Activated CD4-positive, alpha-beta memory T cell treated with anti-CD3 and anti-CD28 coated beads, Interleukin-2, amount 10 ng/mL, durations not matched to agents 7 days and 5 days (primary cell): ENCODE measurements around the gene ATP11A. TPM values are rescaled to one million over a fixed set of nuclear protein-coding genes. Genes with fewer than 3 reads are reported as not detected.

Experiments used
- CTCF ChIA-PET: fragments of 350-600 bp; sonication (Branson Sonifier 250); formaldehyde crosslinking; loops from one replicate; lab custom pipeline; 2021; ENCODE audit warnings: antibody characterized with exemption, inconsistent platforms; lab: Charles Lee
- POLR2A ChIA-PET: fragments of 350-600 bp; sonication (Branson Sonifier 250); formaldehyde crosslinking; loops from one replicate; lab custom pipeline; 2021; ENCODE audit warnings: antibody characterized with exemption; lab: Charles Lee
- DNase-seq: peaks from one replicate; pipeline ENCODE4 v3.0.0-alpha.2; 2020
- H3K27ac Mint-ChIP-seq: one replicate; pipeline ENCODE4 v1.8.0; 2021; ENCODE audit warnings: mild to moderate bottlenecking, mixed read lengths
- H3K27me3 Mint-ChIP-seq: one replicate; pipeline ENCODE4 v1.8.0; 2021; ENCODE audit warnings: mixed read lengths
- H3K36me3 Mint-ChIP-seq: one replicate; pipeline ENCODE4 v1.8.0; 2021; ENCODE audit warnings: low read depth, mixed read lengths
- H3K4me1 Mint-ChIP-seq: one replicate; pipeline ENCODE4 v1.8.0; 2021; ENCODE audit warnings: mixed read lengths
- H3K4me3 Mint-ChIP-seq: one replicate; pipeline ENCODE4 v1.8.0; 2021; ENCODE audit warnings: mild to moderate bottlenecking, mixed read lengths
- H3K9me3 Mint-ChIP-seq: one replicate; pipeline ENCODE4 v1.8.0; 2021; ENCODE audit warnings: mixed read lengths
- total RNA-seq, 2 experiments: library from RNA; stranded (reverse); gene quantifications; one replicate each; pipeline ENCODE4 v1.2.3, GENCODE V29; 2021

Gene ATP11A
- total RNA-seq, 2 experiments from 2014 or later, result 52.5 to 53.3 TPM

- DNase-seq, result no peak
- CTCF ChIA-PET, result no interaction called here
- Mint-ChIP-seq H3K27me3 (peaks cover 1% of the 10 kb centered on the region), H3K36me3 (no peaks in the 10 kb centered on the region), H3K27ac (no peak overlapping the region), H3K4me1 (no peaks in the 10 kb centered on the region), H3K9me3 (peaks cover 5% of the 10 kb centered on the region), H3K4me3 (no peak overlapping the region)
- POLR2A ChIA-PET, result no interaction called here
These were observed 217.4 kb downstream of the ATP11A start for GRCh38 chr13:112907286-112907685.

GRCh38 chr13:112907871-112908331 lies 218.1 kb downstream of the ATP11A start:
- ChIA-PET POLR2A (no interaction called here), CTCF (no interaction called here)
- peaks cover 1% of the 10 kb centered on the region for H3K27me3 Mint-ChIP-seq
- no peak for DNase-seq
- H3K4me3 Mint-ChIP-seq, result no peak overlapping the region
- H3K4me1 Mint-ChIP-seq, result no peaks in the 10 kb centered on the region
- H3K27ac Mint-ChIP-seq, result no peak overlapping the region
- H3K36me3 Mint-ChIP-seq, result no peaks in the 10 kb centered on the region
- H3K9me3 Mint-ChIP-seq, result peaks cover 5% of the 10 kb centered on the region

- Mint-ChIP-seq H3K36me3 (no peaks in the 10 kb centered on the region), H3K27me3 (peaks cover 1% of the 10 kb centered on the region), H3K9me3 (peaks cover 5% of the 10 kb centered on the region), H3K4me3 (no peak overlapping the region), H3K27ac (no peak overlapping the region), H3K4me1 (no peaks in the 10 kb centered on the region)
- ChIA-PET CTCF (no interaction called here), POLR2A (no interaction called here)
- DNase-seq, result no peak
These were observed 218.5 kb downstream of the ATP11A start for GRCh38 chr13:112908342-112908741.

GRCh38 chr13:112910016-112910415 lies 220.2 kb downstream of the ATP11A start:
- no peaks in the 10 kb centered on the region for H3K4me1 Mint-ChIP-seq
- CTCF ChIA-PET, result no interaction called here
- H3K27me3 Mint-ChIP-seq, result peaks cover 1% of the 10 kb centered on the region
- H3K27ac Mint-ChIP-seq, result no peak overlapping the region
- DNase-seq, result no peak
- POLR2A ChIA-PET, result no interaction called here
- H3K4me3 Mint-ChIP-seq, result no peak overlapping the region
- peaks cover 3% of the 10 kb centered on the region for H3K9me3 Mint-ChIP-seq
- H3K36me3 Mint-ChIP-seq, result no peaks in the 10 kb centered on the region

GRCh38 chr13:112910616-112911280 lies 220.9 kb downstream of the ATP11A start:
- ChIA-PET CTCF (no interaction called here), POLR2A (no interaction called here)
- no peaks in the 10 kb centered on the region for H3K4me1 Mint-ChIP-seq
- DNase-seq, result no peak
- no peaks in the 10 kb centered on the region for H3K9me3 Mint-ChIP-seq
- no peaks in the 10 kb centered on the region for H3K36me3 Mint-ChIP-seq
- peaks cover 1% of the 10 kb centered on the region for H3K27me3 Mint-ChIP-seq
- no peak overlapping the region for H3K4me3 Mint-ChIP-seq
- H3K27ac Mint-ChIP-seq, result no peak overlapping the region

- H3K27ac Mint-ChIP-seq, result no peak overlapping the region
- peaks cover 1% of the 10 kb centered on the region for H3K27me3 Mint-ChIP-seq
- H3K4me1 Mint-ChIP-seq, result no peaks in the 10 kb centered on the region
- no peaks in the 10 kb centered on the region for H3K9me3 Mint-ChIP-seq
- ChIA-PET POLR2A (no interaction called here), CTCF (no interaction called here)
- no peak overlapping the region for H3K4me3 Mint-ChIP-seq
- DNase-seq, result no peak
- no peaks in the 10 kb centered on the region for H3K36me3 Mint-ChIP-seq
These were observed 221.5 kb downstream of the ATP11A start for GRCh38 chr13:112911285-112911701.

GRCh38 chr13:112911883-112912282 lies 222.0 kb downstream of the ATP11A start:
- Mint-ChIP-seq H3K36me3 (no peaks in the 10 kb centered on the region), H3K27ac (no peak overlapping the region), H3K9me3 (no peaks in the 10 kb centered on the region), H3K4me3 (no peak overlapping the region), H3K27me3 (peaks cover 1% of the 10 kb centered on the region), H3K4me1 (no peaks in the 10 kb centered on the region)
- CTCF ChIA-PET, result no interaction called here
- POLR2A ChIA-PET, result no interaction called here
- no peak for DNase-seq

GRCh38 chr13:112912726-112913440 lies 223.0 kb downstream of the ATP11A start:
- Mint-ChIP-seq H3K9me3 (no peaks in the 10 kb centered on the region), H3K27ac (no peak overlapping the region), H3K4me1 (no peaks in the 10 kb centered on the region), H3K36me3 (no peaks in the 10 kb centered on the region), H3K27me3 (peaks cover 1% of the 10 kb centered on the region), H3K4me3 (no peak overlapping the region)
- no peak for DNase-seq
- ChIA-PET CTCF (no interaction called here), POLR2A (no interaction called here)

- no peak for DNase-seq
- POLR2A ChIA-PET, result no interaction called here
- H3K9me3 Mint-ChIP-seq, result no peaks in the 10 kb centered on the region
- H3K27ac Mint-ChIP-seq, result no peak overlapping the region
- CTCF ChIA-PET, result interaction anchor here (1.0 kb wide), 1 partner anchor 21 kb away, joined by 3 read pairs; no protein-coding TSS in a partner anchor
- no peaks in the 10 kb centered on the region for H3K4me1 Mint-ChIP-seq
- H3K4me3 Mint-ChIP-seq, result no peak overlapping the region
- no peaks in the 10 kb centered on the region for H3K36me3 Mint-ChIP-seq
- peaks cover 4% of the 10 kb centered on the region for H3K27me3 Mint-ChIP-seq
These were observed 226.5 kb downstream of the ATP11A start for GRCh38 chr13:112916296-112916695.

- Mint-ChIP-seq H3K27ac (no peak overlapping the region), H3K27me3 (peaks cover 7% of the 10 kb centered on the region), H3K36me3 (no peaks in the 10 kb centered on the region), H3K9me3 (no peaks in the 10 kb centered on the region), H3K4me1 (no peaks in the 10 kb centered on the region), H3K4me3 (no peak overlapping the region)
- no peak for DNase-seq
- CTCF ChIA-PET, result interaction anchor here (1.0 kb wide), 1 partner anchor 20 kb away, joined by 3 read pairs; no protein-coding TSS in a partner anchor
- POLR2A ChIA-PET, result no interaction called here
These were observed 227.3 kb downstream of the ATP11A start for GRCh38 chr13:112917056-112917664.

- DNase-seq, result no peak
- H3K4me3 Mint-ChIP-seq, result no peak overlapping the region
- no peaks in the 10 kb centered on the region for H3K36me3 Mint-ChIP-seq
- peaks cover 7% of the 10 kb centered on the region for H3K27me3 Mint-ChIP-seq
- no peaks in the 10 kb centered on the region for H3K9me3 Mint-ChIP-seq
- no peak overlapping the region for H3K27ac Mint-ChIP-seq
- no peaks in the 10 kb centered on the region for H3K4me1 Mint-ChIP-seq
- CTCF ChIA-PET, result no interaction called here
- POLR2A ChIA-PET, result no interaction called here
These were observed 227.9 kb downstream of the ATP11A start for GRCh38 chr13:112917737-112918136.

- ChIA-PET POLR2A (no interaction called here), CTCF (no interaction called here)
These were observed 228.4 kb downstream of the ATP11A start for GRCh38 chr13:112918266-112918665.

GRCh38 chr13:112918746-112919145 lies 228.9 kb downstream of the ATP11A start:
- H3K4me3 Mint-ChIP-seq, result no peak overlapping the region

More at GRCh38 chr13:112918266-112918665, 228.4 kb downstream of the ATP11A start:
- no peak for DNase-seq
- no peaks in the 10 kb centered on the region for H3K36me3 Mint-ChIP-seq
- no peaks in the 10 kb centered on the region for H3K9me3 Mint-ChIP-seq
- no peak overlapping the region for H3K27ac Mint-ChIP-seq
- peaks cover 7% of the 10 kb centered on the region for H3K27me3 Mint-ChIP-seq
- H3K4me1 Mint-ChIP-seq, result no peaks in the 10 kb centered on the region
- no peak overlapping the region for H3K4me3 Mint-ChIP-seq

More at GRCh38 chr13:112918746-112919145, 228.9 kb downstream of the ATP11A start:
- POLR2A ChIA-PET, result no interaction called here
- Mint-ChIP-seq H3K4me1 (no peaks in the 10 kb centered on the region), H3K36me3 (no peaks in the 10 kb centered on the region), H3K9me3 (no peaks in the 10 kb centered on the region), H3K27me3 (peaks cover 7% of the 10 kb centered on the region), H3K27ac (no peak overlapping the region)
- DNase-seq, result no peak
- CTCF ChIA-PET, result no interaction called here
